ENCODE measurements around the gene CIC. TPM values are rescaled to one million over a fixed set of nuclear protein-coding genes. Genes with fewer than 3 reads are reported as not detected.

The CIC gene
- total RNA-seq, 4 donors from 2014 or later: 25.1 to 54.9 (median 27.9) TPM

DNA sequence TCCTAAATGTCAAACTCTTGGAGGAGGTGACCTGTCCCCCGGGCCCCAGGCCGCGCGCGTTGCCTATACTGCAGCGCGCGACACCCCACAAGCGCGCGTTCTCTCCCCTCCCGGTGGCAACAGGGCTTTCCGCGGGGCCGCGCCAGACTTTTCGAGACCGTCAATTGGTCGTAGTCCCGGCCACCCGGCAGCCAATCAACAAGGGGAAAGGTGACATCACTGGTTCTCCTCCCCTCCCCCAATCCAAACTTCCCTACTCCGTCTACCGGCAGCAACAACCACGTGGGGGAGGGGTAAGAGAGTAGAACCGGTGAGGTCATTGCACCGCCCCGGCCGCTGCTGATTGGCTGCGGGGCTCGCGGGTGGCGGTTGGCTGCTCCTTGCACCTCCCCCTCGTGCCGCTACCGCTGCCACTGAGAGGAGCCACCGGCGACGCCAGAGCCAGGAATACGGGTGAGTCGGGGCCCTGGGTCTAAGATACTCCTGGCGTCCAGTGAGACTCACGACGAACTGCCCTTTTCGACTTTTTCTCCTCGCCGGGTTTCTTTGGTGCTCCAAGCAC lies 829 bp upstream of the CIC start:
- Histone ChIP-seq H3K9me3 (no peaks in the 10 kb centered on the region), H3K36me3 (peaks cover 13 to 17% (median 14%) of the 10 kb centered on the region in 3 donors), H3K27ac (peak overlapping the region; percentile 97 to 100 (median 98)), H3K4me1 (peaks cover 22 to 41% (median 28%) of the 10 kb centered on the region in 3 donors), H3K4me3 (peak overlapping the region; percentile 61 to 98 (median 70)), H3K27me3 (no peaks in the 10 kb centered on the region)
- intact Hi-C loops (cut with DNase I): no loop called here
- TF ChIP-seq, protein P1, sequence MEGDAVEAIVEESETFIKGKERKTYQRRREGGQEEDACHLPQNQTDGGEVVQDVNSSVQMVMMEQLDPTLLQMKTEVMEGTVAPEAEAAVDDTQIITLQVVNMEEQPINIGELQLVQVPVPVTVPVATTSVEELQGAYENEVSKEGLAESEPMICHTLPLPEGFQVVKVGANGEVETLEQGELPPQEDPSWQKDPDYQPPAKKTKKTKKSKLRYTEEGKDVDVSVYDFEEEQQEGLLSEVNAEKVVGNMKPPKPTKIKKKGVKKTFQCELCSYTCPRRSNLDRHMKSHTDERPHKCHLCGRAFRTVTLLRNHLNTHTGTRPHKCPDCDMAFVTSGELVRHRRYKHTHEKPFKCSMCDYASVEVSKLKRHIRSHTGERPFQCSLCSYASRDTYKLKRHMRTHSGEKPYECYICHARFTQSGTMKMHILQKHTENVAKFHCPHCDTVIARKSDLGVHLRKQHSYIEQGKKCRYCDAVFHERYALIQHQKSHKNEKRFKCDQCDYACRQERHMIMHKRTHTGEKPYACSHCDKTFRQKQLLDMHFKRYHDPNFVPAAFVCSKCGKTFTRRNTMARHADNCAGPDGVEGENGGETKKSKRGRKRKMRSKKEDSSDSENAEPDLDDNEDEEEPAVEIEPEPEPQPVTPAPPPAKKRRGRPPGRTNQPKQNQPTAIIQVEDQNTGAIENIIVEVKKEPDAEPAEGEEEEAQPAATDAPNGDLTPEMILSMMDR (IDR thresholded peaks at IDR 0.05): peak in 3 of 6 experiments; percentile 4 to 17 (median 15)
- TF ChIP-seq POLR2A (IDR thresholded peaks at IDR 0.05): peak in 3 of 4 donors; percentile 59 to 96 (median 92)
- peak; percentile 99 for DNase-seq
- WGBS, 2 donors: 0% methylated on average over 15 to 29 of the region's 46 CpGs

DNA sequence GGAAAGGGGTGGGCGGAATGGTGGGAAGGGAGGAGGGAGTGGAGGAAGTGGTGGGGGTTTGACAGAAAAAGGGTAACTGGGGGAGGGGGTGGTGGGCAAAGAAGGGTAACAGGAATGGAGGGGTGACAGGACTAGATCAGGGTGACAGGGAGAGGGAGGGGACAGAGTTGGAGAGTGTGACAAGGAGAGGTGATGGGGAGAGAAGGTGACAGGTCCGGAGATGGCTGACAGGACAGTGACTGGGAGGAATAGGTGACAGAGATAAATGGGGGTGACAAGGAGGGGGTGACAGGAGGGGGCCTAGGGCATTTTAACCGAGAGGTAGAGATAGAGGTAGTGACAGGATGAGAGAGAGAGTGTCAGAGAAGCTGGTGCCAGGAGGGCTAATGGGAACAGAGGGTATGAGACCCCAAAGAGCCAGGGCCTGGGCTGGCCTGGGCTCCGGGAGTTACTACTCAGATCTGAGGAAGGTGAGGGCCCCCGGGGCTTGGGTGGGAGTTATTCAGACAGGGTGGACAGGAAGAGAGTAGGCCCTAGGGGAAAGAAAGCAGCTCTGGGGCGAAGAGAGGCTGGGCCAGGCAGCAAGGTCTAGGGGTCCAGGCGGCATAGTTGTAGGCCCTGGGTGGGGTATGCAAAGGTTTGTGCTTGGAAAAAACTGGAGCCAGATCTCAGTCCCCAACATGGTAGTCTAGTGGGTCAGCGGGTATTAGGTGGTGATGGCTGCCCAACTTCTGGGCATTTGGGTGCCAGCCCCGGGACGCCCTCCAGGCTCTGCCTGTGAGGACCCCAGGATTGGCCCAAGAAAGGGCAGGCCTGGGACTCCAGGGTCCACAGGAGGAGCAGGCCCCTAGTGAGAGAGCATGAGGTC lies 660 bp downstream of the CIC start:
- DNase-seq: no peak
- Histone ChIP-seq H3K9me3 (no peaks in the 10 kb centered on the region), H3K4me1 (peaks cover 22 to 53% (median 33%) of the 10 kb centered on the region in 3 donors), H3K36me3 (peaks cover 23 to 32% (median 29%) of the 10 kb centered on the region in 3 donors), H3K27me3 (no peaks in the 10 kb centered on the region), H3K27ac (peak overlapping the region; percentile 90 to 99 (median 96)), H3K4me3 (peak overlapping the region; percentile 47 to 98 (median 74))
- WGBS, 2 donors: 12 to 13% methylated on average over 9 of the region's 10 CpGs
- intact Hi-C loops (cut with DNase I): no loop called here
- no peak for TF ChIP-seq POLR2A (IDR thresholded peaks at IDR 0.05)
- TF ChIP-seq, protein P1 (IDR thresholded peaks at IDR 0.05): no peak

- Histone ChIP-seq H3K27ac (peak overlapping the region; percentile 90 to 99 (median 96)), H3K4me1 (peaks cover 22 to 61% (median 39%) of the 10 kb centered on the region in 3 donors), H3K36me3 (peaks cover 23 to 39% (median 30%) of the 10 kb centered on the region in 3 donors), H3K27me3 (no peaks in the 10 kb centered on the region), H3K9me3 (no peaks in the 10 kb centered on the region), H3K4me3 (peak overlapping the region; percentile 47 to 98 (median 74))
- DNase-seq: no peak
- TF ChIP-seq POLR2A (IDR thresholded peaks at IDR 0.05): peak in 2 of 4 donors; percentile 38 to 76
- TF ChIP-seq, protein P1 (IDR thresholded peaks at IDR 0.05): no peak
- intact Hi-C loops (cut with DNase I): no loop called here
- 6 to 19% methylated on average over 6 to 7 of the region's 18 CpGs for WGBS, 2 donors
Observed at GRCh38 chr19:42270346-42271044, 1.4 kb downstream of the CIC start.

GRCh38 chr19:42271045-42271419 lies 2.0 kb downstream of the CIC start:
- H3K4me1 ChIP-seq: peaks cover 24 to 66% (median 44%) of the 10 kb centered on the region in 3 donors
- intact Hi-C loops (cut with DNase I): no loop called here
- TF ChIP-seq, protein P1 (IDR thresholded peaks at IDR 0.05): no peak
- TF ChIP-seq POLR2A (IDR thresholded peaks at IDR 0.05): no peak
- peak overlapping the region in 3 of 4 donors; percentile 72 to 98 (median 75) for H3K4me3 ChIP-seq
- WGBS, 2 donors: 15 to 47% methylated on average over 3 of the region's 3 CpGs
- H3K27ac ChIP-seq: peak overlapping the region; percentile 90 to 99 (median 96)
- no peaks in the 10 kb centered on the region for H3K27me3 ChIP-seq
- no peaks in the 10 kb centered on the region for H3K9me3 ChIP-seq
- peaks cover 23 to 45% (median 30%) of the 10 kb centered on the region in 3 donors for H3K36me3 ChIP-seq
- DNase-seq: no peak

Measured in esophagus squamous epithelium (tissue), 5 donors.